Neuron (in vitro differentiated cells): ENCODE data around the gene RAB4B.
"Not testable (repeated sequence)": the region's sequence is repeated elsewhere in the genome, so short reads cannot be mapped to it uniquely, and the experiment has no call there.

ENCODE experiments used
- H2AFZ ChIP-seq: one replicate; pipeline ENCODE4 v1.6.1; 2013; ENCODE audit warnings: low read depth, mild to moderate bottlenecking, inconsistent platforms, low read length, moderate library complexity
- H3K27me3 ChIP-seq: one replicate; pipeline ENCODE4 v1.6.1; 2013; ENCODE audit warnings: low read length; ENCODE audit not compliant: insufficient read depth
- H3K36me3 ChIP-seq: one replicate; pipeline ENCODE4 v1.6.1; 2013; ENCODE audit warnings: low read length; ENCODE audit not compliant: insufficient read depth
- H3K4me1 ChIP-seq: one replicate; pipeline ENCODE4 v1.6.1; 2013; ENCODE audit warnings: low read length; ENCODE audit not compliant: insufficient read depth
- H3K4me3 ChIP-seq: 2 replicates; pipeline ENCODE4 v1.5.1; 2013; ENCODE audit warnings: mild to moderate bottlenecking, low read length, moderate library complexity
- H3K9me3 ChIP-seq: one replicate; pipeline ENCODE4 v1.6.1; 2013; ENCODE audit warnings: low read length

Gene RAB4B

DNA sequence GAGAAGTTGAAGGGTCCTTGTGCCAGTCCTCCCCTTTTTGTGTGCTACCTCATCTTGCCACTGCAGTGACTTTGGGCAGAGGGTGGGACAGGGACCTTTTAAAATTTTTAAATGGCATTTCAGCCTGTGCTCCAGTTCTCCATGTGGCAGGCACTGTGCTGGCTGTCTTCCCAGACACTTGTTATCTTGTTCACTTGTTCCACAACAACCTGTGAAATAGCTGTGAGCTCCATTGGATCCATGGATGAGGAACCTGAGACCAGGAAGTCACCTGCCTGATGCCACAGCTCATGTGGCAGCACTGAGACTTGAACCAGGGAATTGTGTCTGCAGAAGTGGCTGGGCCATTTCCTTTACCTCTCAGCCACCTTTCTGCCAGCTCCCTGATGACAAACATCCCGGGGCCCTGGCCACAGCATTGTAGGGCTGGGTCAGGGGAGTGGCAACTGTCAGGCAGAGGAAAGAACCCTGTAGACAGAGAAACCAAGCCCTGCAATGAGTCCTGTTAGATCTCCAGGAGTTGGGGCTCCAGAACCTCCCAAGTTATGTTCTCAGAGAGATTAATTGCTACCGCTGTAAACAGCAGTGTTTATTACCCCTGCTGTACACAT is 27.3 kb downstream of the RAB4B start:
- peaks cover 68% of the 10 kb centered on the region for H3K36me3 ChIP-seq

DNA sequence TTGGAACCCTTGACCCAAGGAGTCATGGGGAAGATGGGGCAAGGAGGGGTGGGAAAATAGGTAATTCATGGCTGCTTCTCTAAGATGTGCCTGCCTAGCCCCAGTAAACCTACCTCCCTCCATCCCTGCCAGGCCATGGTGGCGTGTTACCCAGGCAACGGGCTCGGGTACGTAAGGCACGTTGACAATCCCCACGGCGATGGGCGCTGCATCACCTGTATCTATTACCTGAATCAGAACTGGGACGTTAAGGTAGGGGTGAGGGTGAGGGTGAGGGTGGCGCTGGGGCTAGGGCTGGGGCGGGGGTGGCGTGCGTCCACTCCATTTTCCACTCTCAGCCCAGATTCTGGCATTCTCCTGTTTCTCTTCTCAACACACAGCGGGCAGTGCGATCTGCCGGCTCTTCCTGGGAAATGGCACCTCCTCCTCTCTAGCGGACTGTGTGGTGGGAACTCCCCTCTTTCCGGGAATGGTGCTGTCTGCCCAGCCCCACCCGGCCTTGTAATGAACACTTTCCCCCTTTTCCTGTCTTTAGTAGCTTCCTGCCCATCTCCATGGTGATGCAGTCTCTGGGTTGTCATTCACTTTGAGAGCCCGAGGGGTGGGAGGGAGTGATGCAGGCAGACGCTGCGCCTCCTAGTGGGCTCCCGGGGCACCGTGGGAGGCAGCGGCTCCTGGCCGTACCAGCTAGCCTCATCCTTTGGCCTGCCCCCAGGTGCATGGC is 28.5 kb downstream of the RAB4B start:
- peaks cover 56% of the 10 kb centered on the region for H3K4me1 ChIP-seq
- H3K9me3 ChIP-seq, result no peaks in the 10 kb centered on the region
- H2AFZ ChIP-seq, result no peak overlapping the region
- H3K27me3 ChIP-seq, result no peaks in the 10 kb centered on the region
- peaks cover 57% of the 10 kb centered on the region for H3K36me3 ChIP-seq
- peak overlapping the region; percentile 7 for H3K4me3 ChIP-seq

More for the DNA sequence above, 27.3 kb downstream of the RAB4B start:
- Histone ChIP-seq H3K4me3 (no peak overlapping the region), H3K9me3 (no peaks in the 10 kb centered on the region), H3K4me1 (peaks cover 64% of the 10 kb centered on the region), H3K27me3 (no peaks in the 10 kb centered on the region), H2AFZ (no peak overlapping the region)

DNA sequence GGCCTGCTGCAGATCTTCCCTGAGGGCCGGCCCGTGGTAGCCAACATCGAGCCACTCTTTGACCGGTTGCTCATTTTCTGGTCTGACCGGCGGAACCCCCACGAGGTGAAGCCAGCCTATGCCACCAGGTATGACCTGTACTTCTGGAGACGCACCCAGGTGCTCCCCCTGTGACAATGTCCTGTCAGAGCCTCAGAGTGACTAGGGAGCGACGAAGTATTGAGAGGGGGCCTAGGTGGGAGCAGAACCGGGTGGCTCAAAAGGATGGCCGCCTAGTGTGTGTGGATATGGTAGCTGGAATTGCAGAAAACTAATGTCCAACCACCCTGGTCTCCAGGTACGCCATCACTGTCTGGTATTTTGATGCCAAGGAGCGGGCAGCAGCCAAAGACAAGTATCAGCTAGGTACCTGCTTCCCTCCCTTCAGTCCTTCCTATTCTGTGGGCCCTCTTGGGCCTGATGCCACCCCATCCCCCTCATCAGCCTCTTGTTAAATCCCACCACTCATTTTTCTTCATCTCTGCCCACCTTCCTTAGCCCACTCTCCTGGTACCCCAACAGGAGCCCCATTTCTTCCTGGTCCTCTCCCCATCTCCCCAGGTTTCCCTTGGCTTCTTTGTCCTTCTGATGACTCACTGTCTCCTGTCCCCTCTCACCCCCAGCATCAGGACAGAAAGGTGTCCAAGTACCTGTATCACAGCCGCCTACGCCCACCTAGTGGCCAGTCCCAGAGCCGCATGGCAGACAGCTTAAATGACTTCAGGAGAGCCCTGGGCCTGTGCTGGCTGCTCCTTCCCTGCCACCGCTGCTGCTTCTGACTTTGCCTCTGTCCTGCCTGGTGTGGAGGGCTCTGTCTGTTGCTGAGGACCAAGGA is 29.3 kb downstream of the RAB4B start:
- no peaks in the 10 kb centered on the region for H3K9me3 ChIP-seq
- H3K36me3 ChIP-seq, result peaks cover 50% of the 10 kb centered on the region
- no peak overlapping the region for H3K4me3 ChIP-seq
- peaks cover 48% of the 10 kb centered on the region for H3K4me1 ChIP-seq
- no peak overlapping the region for H2AFZ ChIP-seq
- no peaks in the 10 kb centered on the region for H3K27me3 ChIP-seq

DNA sequence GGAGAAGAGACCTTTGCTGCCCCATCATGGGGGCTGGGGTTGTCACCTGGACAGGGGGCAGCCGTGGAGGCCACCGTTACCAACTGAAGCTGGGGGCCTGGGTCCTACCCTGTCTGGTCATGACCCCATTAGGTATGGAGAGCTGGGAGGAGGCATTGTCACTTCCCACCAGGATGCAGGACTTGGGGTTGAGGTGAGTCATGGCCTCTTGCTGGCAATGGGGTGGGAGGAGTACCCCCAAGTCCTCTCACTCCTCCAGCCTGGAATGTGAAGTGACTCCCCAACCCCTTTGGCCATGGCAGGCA is 29.9 kb downstream of the RAB4B start:
- no peak overlapping the region for H3K4me3 ChIP-seq
- no peak overlapping the region for H2AFZ ChIP-seq
- H3K36me3 ChIP-seq, result peaks cover 44% of the 10 kb centered on the region
- no peaks in the 10 kb centered on the region for H3K9me3 ChIP-seq
- H3K27me3 ChIP-seq, result no peaks in the 10 kb centered on the region
- H3K4me1 ChIP-seq, result peaks cover 42% of the 10 kb centered on the region

DNA sequence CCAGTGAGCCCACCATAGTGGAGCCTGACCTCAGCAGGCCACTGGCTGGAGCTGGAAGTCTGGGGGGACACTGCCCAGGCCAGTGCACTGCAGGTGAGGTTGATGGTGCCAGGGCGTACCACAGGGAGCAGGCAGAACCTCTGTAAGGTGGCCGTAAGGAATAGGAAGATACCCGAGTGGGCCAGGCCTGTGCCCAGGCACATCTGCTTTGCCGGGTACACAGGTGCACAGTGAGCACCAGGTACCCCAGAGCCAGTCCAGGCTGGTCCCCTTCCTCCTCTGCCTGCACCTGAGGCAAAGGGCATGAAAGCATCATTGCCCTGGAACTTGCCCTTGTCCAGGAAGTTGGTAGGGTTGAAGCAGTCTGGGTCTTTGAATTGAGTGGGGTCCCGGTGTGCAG is 30.4 kb downstream of the RAB4B start:
- H3K36me3 ChIP-seq, result peaks cover 39% of the 10 kb centered on the region
- H3K27me3 ChIP-seq, result no peaks in the 10 kb centered on the region
- H3K4me3 ChIP-seq, result no peak overlapping the region
- H2AFZ ChIP-seq, result no peak overlapping the region
- H3K4me1 ChIP-seq, result peaks cover 37% of the 10 kb centered on the region
- H3K9me3 ChIP-seq, result no peaks in the 10 kb centered on the region

DNA sequence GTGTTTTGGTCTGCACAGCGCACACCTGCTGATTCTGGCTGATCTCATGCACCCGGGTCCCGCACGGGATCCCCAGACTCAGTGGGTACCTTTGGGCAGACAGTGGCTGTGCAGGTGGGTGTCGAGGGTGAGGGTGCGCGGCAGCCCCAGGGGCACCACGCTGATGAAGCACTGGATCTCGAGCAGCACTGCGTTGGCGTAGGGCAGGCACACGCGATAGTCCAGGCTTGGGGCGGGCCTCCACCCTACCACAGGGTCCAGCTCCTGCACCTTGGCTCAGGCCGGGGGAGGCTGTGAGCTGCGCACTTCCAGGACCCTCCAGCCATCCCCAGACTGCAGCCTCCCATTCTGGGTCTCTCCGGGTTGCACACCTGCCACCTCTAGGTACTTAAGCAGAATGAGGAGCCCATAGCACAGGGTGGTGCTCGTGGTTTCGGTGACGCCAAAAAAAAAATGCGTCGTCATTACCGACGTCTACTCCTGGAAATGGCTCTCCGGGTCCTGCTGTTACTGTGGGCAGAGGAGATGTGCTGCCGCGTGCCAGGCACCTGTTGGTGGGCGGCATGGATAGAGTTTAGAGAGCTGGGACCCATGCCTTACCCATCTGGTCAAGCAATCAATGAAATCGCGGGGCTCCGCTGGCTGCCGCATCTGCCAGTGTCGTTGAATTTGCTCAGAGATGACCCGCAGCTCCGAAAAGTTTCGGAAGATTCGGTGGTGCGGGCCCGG is 31.5 kb downstream of the RAB4B start:
- no peaks in the 10 kb centered on the region for H3K27me3 ChIP-seq
- H3K4me3 ChIP-seq, result no peak overlapping the region
- H3K9me3 ChIP-seq, result no peaks in the 10 kb centered on the region
- H3K4me1 ChIP-seq, result peaks cover 28% of the 10 kb centered on the region
- peaks cover 30% of the 10 kb centered on the region for H3K36me3 ChIP-seq
- H2AFZ ChIP-seq, result no peak overlapping the region

DNA sequence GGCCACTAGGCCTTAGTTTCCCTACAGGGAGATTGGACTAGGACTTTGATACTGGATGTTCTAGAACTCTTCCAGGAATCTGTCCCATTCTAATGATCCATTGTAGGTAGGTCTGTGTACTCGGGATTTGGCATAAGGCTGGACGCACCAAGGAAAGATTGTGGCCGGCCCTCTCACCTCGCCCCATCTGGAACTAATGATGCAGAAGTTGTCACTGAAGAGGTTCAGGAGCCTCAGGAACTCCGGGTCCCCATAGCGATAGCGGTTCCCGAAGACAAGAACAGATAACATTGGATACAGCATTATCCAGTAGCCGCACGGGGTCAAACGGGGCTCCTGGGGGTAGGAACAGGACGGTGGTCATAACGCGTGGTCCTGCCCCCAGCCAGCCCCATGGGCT is 32.1 kb downstream of the RAB4B start:
- Histone ChIP-seq H3K36me3 (peaks cover 27% of the 10 kb centered on the region), H2AFZ (no peak overlapping the region), H3K4me1 (peaks cover 23% of the 10 kb centered on the region), H3K9me3 (no peaks in the 10 kb centered on the region), H3K4me3 (no peak overlapping the region), H3K27me3 (no peaks in the 10 kb centered on the region)

DNA sequence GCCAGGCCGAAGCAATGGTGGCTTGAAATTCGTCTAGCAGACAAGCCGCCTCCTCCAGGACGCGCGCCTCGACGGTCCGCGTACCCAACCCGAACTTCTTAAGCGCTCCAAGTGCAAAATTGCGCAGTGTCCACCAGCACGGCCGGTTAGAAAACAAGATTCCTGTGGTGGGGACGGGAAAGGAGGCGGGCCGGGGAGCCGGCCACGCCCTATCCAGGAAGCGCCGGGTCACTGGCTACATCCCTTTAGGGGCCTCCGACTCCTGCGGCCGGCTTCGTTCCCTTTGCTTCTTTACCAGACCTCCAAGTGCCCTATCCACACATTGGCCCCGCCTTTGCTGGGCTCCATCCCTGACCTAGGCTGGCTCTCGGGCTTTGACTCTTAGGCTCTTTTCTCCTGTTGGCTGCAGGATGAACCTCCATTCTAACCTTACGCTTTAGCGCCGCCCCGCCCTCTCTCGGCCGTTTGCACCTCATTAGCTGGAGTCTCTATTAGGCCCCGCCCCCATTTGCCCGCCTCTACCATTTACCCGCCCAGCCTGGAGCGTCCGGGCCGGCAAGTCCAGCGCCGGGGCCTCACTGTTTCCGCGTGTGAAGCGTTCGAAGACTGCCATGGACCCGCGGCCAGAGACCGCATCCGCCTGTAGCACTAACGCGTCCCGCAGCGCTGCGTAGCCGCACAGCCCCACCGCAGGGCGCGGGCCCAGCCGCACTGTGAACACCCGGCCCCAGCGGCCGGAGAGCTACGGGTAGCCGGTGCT is 32.8 kb downstream of the RAB4B start:
- Histone ChIP-seq H3K4me1 (peaks cover 17% of the 10 kb centered on the region), H3K36me3 (peaks cover 24% of the 10 kb centered on the region), H3K4me3 (peak overlapping the region; percentile 32)
- H3K27me3 ChIP-seq, H2AFZ ChIP-seq, H3K9me3 ChIP-seq: not testable (repeated sequence)

DNA sequence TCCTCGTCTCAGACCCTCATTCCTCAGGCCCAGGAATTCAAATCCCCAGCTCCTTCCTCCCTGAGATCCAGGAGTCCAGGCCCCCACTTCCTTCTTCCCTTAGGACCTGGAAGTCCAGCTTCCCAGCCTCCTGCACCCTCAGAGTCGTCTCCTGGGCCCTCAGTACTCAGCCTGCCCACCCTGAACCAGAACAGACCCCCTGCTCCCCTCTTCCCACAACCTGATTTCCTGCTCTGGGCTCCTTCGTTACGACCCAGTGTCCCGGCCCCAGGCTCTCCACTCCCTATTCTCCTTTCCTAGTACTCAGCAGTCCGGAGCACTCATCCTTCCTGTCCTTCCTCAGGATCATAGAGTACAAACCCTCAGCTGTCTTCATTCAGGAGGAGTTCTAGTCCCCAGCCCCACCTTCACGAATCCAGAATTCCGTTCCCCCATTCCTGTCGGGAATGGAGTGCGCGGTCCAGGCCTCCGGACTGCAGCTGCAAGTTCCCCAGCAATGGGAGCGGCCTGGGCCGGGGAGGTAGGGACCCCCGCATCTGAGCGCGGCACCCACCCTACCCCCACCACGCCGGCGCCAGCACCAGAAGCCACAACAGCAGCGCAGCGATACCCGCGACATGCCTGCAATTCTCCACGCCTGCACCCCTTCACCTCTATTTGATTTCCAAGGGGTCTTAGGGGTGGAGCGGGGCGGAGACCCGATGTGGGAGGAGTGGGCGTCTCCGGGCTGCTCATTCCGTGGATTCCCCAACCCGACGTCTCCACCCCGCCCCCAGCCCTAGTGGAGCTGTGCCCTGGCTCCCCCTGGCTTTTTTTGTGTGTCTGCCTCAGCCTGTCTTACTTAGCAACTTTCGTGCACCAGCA is 33.7 kb downstream of the RAB4B start:
- Histone ChIP-seq H3K9me3 (no peaks in the 10 kb centered on the region), H3K4me3 (peak overlapping the region; percentile 18), H3K4me1 (peaks cover 10% of the 10 kb centered on the region), H3K27me3 (no peaks in the 10 kb centered on the region), H2AFZ (no peak overlapping the region), H3K36me3 (peaks cover 24% of the 10 kb centered on the region)

DNA sequence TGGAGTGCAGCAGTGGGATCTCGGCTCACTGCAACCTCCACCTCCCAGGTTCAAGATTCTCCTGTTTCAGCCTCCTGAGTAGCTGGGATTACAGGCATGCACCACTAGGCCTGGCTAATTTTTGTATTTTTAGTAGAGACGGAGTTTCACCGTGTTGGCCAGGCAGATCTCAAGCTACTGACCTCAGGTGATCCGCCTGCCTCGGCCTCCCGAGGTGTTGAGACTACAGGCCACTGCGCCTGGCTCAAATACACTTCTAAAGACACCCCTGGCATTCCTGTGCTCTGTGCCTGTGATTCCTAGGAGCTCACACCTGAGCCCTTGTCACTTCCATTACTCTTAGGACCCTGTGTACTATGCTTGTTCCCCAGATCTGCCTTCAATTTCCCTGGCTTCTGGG is 34.5 kb downstream of the RAB4B start:
- not testable (repeated sequence) for H3K27me3 ChIP-seq, H2AFZ ChIP-seq, H3K9me3 ChIP-seq, H3K4me1 ChIP-seq, H3K4me3 ChIP-seq
- peaks cover 19% of the 10 kb centered on the region for H3K36me3 ChIP-seq

DNA sequence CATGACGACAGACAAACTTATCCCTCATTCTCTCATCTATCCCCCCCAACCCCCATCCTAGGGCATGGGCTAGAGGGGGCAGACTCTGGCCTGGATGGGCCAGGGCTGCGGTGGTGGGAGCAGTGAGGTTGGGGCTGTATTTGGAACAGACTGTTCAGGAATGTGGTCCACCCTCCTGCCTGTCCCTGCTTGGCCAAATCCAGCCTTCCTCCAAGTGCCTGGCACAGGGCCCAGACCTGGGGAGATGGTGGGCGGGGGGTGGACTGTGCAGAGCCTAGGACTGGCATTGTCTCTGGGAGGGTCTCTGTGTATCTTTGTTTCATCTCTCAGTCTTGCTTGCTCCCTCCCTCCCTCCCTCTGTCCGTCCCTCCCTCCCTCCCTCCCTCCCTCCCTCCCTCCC is 35.1 kb downstream of the RAB4B start:
- H2AFZ ChIP-seq, result no peak overlapping the region
- no peaks in the 10 kb centered on the region for H3K9me3 ChIP-seq
- peaks cover 13% of the 10 kb centered on the region for H3K36me3 ChIP-seq
- no peaks in the 10 kb centered on the region for H3K27me3 ChIP-seq
- no peak overlapping the region for H3K4me3 ChIP-seq
- peaks cover 3% of the 10 kb centered on the region for H3K4me1 ChIP-seq

DNA sequence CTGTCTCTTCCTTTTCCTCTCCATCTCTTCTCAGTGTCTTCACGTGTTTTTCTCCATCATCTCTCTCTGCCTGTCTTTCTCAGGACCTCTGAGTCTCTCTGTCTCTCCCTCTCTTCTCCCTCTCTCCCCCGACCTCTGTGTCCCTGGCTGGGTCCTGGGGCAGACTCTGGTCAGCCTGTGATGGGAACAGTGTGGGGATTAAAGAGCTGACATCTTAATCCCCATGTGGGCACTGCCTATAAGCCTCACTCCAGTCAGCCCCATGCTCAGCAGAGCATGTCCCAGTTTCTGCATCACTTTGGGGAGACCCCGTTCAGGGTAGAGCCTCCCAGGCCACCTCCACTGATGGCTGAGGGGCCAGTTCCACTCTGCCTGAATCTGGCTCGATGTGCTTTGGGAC is 37.2 kb downstream of the RAB4B start:
- no peaks in the 10 kb centered on the region for H3K9me3 ChIP-seq
- no peak overlapping the region for H3K4me3 ChIP-seq
- H2AFZ ChIP-seq, result no peak overlapping the region
- H3K27me3 ChIP-seq, result no peaks in the 10 kb centered on the region
- H3K4me1 ChIP-seq, result peaks cover 3% of the 10 kb centered on the region
- H3K36me3 ChIP-seq, result no peaks in the 10 kb centered on the region
